ENCODE data around the gene CDX1. TPM values are rescaled to one million over a fixed set of nuclear protein-coding genes. Genes with fewer than 3 reads are reported as not detected.

The CDX1 gene
- total RNA-seq, 2 experiments from 2014 or later, result not detected

DNA sequence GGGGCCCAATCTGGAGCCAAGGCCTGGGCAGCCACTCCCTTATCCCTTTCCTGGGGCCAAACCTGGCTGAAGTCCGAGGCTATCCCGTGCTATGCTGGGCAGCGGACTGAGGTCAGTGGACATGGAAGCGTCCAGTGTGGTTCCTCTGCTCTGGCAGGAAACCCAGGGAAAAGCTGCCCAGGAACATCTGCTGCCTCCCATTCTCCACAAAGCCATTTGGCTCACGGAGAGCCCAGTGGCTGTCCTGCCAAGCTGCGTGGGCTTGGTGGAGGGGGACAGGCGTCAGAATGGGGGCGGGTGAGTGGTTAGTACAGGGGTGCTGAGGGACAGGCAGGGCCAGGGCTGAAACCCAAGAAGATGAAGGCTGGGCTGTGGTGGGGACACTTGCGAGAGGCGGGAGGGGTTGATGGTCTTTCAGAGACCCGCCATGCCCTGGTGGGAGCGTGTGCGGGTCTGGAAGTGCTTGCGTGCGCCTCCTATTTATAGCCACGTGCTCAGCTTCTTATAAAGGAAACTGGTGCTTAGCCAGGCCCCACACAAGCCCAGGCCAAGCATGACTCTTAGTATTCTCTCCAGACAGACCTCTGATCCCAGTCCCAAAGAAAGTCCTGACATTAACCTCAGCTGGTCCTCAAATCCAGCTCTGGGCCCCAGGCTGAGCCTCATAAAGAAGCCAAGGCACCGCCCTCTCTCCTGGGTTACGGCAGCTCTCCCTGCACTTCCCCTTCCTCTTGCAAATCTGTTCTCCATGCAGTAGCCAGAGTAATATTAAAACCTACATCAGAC is 13.9 kb downstream of the CDX1 start:
- intact Hi-C loops (cut with micrococcal nuclease), result no loop called here
- Mint-ChIP-seq H3K9me3 (no peaks in the 10 kb centered on the region), H3K27ac (no peak overlapping the region), H3K36me3 (ENCODE audit: low read depth) (no peaks in the 10 kb centered on the region), H3K27me3 (peaks cover 2% of the 10 kb centered on the region), H3K4me1 (ENCODE audit: low read depth) (no peaks in the 10 kb centered on the region), H3K4me3 (no peak overlapping the region)
- POLR2A ChIA-PET, result no interaction called here
- CTCF ChIA-PET, result interaction anchor here (1.3 kb wide), 1 partner anchor 18 kb away, joined by 5 read pairs; no protein-coding TSS in a partner anchor
- no peak for ATAC-seq
- TF ChIP-seq, protein P1, sequence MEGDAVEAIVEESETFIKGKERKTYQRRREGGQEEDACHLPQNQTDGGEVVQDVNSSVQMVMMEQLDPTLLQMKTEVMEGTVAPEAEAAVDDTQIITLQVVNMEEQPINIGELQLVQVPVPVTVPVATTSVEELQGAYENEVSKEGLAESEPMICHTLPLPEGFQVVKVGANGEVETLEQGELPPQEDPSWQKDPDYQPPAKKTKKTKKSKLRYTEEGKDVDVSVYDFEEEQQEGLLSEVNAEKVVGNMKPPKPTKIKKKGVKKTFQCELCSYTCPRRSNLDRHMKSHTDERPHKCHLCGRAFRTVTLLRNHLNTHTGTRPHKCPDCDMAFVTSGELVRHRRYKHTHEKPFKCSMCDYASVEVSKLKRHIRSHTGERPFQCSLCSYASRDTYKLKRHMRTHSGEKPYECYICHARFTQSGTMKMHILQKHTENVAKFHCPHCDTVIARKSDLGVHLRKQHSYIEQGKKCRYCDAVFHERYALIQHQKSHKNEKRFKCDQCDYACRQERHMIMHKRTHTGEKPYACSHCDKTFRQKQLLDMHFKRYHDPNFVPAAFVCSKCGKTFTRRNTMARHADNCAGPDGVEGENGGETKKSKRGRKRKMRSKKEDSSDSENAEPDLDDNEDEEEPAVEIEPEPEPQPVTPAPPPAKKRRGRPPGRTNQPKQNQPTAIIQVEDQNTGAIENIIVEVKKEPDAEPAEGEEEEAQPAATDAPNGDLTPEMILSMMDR (IDR thresholded peaks at IDR 0.05), result no peak
- DNase-seq, result no peak

DNA sequence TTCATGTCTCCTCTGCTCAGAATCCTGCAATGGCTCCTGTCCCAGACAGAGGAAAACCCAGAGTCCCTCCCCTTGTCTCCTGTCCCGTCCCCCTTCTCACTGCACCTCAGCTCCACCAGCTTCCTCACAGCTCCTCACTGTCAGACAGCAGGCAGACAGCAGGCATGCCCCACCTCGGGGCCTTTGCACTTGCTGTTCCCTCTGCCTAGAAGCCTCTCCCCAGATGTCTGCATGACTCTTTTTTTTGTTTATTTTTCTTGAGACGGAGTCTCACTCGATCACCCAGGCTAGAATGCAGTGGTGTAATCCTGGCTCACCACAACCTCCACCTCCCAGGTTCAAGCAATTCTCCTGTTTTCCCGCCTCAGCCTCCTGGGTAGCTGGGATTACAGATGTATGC is 14.4 kb downstream of the CDX1 start:
- no peak overlapping the region for H3K4me3 Mint-ChIP-seq
- no peak for DNase-seq
- ChIA-PET CTCF (interaction anchor here (1.3 kb wide), 1 partner anchor 18 kb away, joined by 5 read pairs; no protein-coding TSS in a partner anchor), POLR2A (no interaction called here)
- H3K9me3 Mint-ChIP-seq, result no peaks in the 10 kb centered on the region
- TF ChIP-seq, protein P1 (IDR thresholded peaks at IDR 0.05), result no peak
- H3K4me1 Mint-ChIP-seq (ENCODE audit: low read depth), result no peaks in the 10 kb centered on the region
- ATAC-seq, result no peak
- no peaks in the 10 kb centered on the region for H3K36me3 Mint-ChIP-seq (ENCODE audit: low read depth)
- no peak overlapping the region for H3K27ac Mint-ChIP-seq
- intact Hi-C loops (cut with micrococcal nuclease), result no loop called here
- H3K27me3 Mint-ChIP-seq, result peaks cover 2% of the 10 kb centered on the region

DNA sequence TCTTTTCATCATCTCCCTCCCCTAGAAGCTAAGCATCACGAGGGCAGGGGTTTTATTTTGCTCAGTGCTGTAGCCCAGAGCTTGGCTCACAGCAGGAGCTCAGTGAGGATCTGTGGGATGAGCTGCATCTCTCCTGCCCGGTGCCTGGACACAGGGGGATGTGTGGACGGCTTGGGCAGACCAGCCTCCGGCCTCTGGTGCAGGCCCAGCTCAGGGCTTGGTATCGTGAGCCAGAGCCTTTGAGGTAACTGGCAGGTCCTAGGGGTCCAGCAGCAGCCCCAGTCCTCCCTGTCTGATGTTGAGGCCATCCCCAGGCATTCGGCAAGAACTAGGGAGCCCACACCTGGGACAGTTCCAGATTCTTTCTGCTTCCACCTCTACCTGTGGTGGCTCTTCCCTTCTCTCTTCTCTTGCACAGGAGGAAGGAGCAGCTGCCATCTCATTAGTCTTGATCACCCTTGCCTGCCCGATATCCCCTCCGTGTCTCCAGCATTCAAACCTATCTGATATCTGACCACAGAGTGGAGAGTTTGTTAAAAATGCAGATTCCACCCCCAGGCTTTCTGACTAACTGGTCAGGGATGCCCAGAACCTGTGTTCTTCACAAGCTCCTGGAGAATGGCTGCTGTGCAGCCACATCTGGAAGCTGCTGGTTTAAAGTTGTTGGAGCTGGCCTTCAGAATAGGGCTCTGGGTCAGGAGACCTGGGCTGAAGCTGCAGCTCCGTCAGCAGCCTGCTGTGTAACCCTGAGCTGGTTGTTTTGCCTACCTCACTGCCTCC is 15.4 kb downstream of the CDX1 start:
- Mint-ChIP-seq H3K36me3 (ENCODE audit: low read depth) (no peaks in the 10 kb centered on the region), H3K27me3 (no peaks in the 10 kb centered on the region), H3K27ac (no peak overlapping the region), H3K4me1 (ENCODE audit: low read depth) (no peaks in the 10 kb centered on the region), H3K9me3 (no peaks in the 10 kb centered on the region), H3K4me3 (no peak overlapping the region)
- no peak for ATAC-seq
- ChIA-PET CTCF (no interaction called here), POLR2A (no interaction called here)
- no peak for DNase-seq
- TF ChIP-seq, protein P1 (IDR thresholded peaks at IDR 0.05), result no peak
- intact Hi-C loops (cut with micrococcal nuclease), result no loop called here

DNA sequence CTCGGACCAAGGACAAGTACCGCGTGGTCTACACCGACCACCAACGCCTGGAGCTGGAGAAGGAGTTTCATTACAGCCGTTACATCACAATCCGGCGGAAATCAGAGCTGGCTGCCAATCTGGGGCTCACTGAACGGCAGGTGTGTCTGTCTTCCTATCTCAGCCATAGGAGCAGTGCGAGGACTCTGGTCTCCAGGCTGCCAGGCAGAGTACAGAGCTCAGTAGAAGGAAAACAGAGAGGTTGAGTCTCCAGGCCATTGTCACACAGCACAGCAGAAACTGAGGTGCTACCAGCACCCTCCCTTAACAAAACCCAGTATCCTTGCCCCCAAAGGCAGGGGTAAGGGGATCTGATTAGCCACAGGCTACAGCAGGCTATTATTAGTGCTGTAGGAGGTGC is 16.2 kb downstream of the CDX1 start:
- no peaks in the 10 kb centered on the region for H3K36me3 Mint-ChIP-seq (ENCODE audit: low read depth)
- DNase-seq (no peak), ATAC-seq (no peak)
- intact Hi-C loops (cut with micrococcal nuclease), result no loop called here
- TF ChIP-seq, protein P1 (IDR thresholded peaks at IDR 0.05), result no peak
- no peaks in the 10 kb centered on the region for H3K9me3 Mint-ChIP-seq
- ChIA-PET CTCF (no interaction called here), POLR2A (no interaction called here)
- H3K27ac Mint-ChIP-seq, result no peak overlapping the region
- H3K27me3 Mint-ChIP-seq, result peaks cover 3% of the 10 kb centered on the region
- H3K4me1 Mint-ChIP-seq (ENCODE audit: low read depth), result no peaks in the 10 kb centered on the region
- H3K4me3 Mint-ChIP-seq, result no peak overlapping the region

DNA sequence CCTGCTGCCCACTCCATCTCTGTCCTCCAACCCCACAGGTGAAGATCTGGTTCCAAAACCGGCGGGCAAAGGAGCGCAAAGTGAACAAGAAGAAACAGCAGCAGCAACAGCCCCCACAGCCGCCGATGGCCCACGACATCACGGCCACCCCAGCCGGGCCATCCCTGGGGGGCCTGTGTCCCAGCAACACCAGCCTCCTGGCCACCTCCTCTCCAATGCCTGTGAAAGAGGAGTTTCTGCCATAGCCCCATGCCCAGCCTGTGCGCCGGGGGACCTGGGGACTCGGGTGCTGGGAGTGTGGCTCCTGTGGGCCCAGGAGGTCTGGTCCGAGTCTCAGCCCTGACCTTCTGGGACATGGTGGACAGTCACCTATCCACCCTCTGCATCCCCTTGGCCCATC is 16.9 kb downstream of the CDX1 start:
- no peak for DNase-seq
- TF ChIP-seq, protein P1 (IDR thresholded peaks at IDR 0.05), result no peak
- POLR2A ChIA-PET, result no interaction called here
- no peak for ATAC-seq
- H3K27me3 Mint-ChIP-seq, result peaks cover 3% of the 10 kb centered on the region
- intact Hi-C loops (cut with micrococcal nuclease), result no loop called here
- CTCF ChIA-PET, result no interaction called here
- H3K4me3 Mint-ChIP-seq, result no peak overlapping the region
- no peak overlapping the region for H3K27ac Mint-ChIP-seq
- no peaks in the 10 kb centered on the region for H3K9me3 Mint-ChIP-seq
- H3K36me3 Mint-ChIP-seq (ENCODE audit: low read depth), result no peaks in the 10 kb centered on the region
- no peaks in the 10 kb centered on the region for H3K4me1 Mint-ChIP-seq (ENCODE audit: low read depth)
